Vagina (tissue), 2 donors: ENCODE data around the gene FSTL4. TPM values are rescaled to one million over a fixed set of nuclear protein-coding genes. Genes with fewer than 3 reads are reported as not detected.

ENCODE experiments used
- DNase-seq, 2 donors: peaks; one replicate each; pipeline ENCODE4 v3.0.0-alpha.2; 2017; ENCODE audit errors: extremely low spot score in 2 of 2
- H3K27ac ChIP-seq: fragments of 200-600 bp; sonication (generic); one replicate; pipeline ENCODE4 v1.5.1; 2019
- H3K27me3 ChIP-seq: fragments of 200-600 bp; sonication (generic); one replicate; pipeline ENCODE4 v1.5.1; 2019
- H3K36me3 ChIP-seq, 2 donors: fragments of 200-600 bp; sonication (generic); one replicate each; pipeline ENCODE4 v1.5.1; 2017 to 2019
- H3K4me1 ChIP-seq: fragments of 200-600 bp; sonication (generic); one replicate; pipeline ENCODE4 v1.5.1; 2019
- H3K4me3 ChIP-seq, 2 donors: fragments of 200-600 bp; sonication (generic); 1 replicate in 1 of 2; 2 replicates in 1 of 2; pipeline ENCODE4 v1.5.1; 2016 to 2019
- H3K9me3 ChIP-seq: fragments of 200-600 bp; sonication (generic); one replicate; pipeline ENCODE4 v1.5.1; 2019
- CTCF ChIP-seq, 3 experiments: fragments of 450-650 bp in 2 of 3; fragments of 200-600 bp in 1 of 3; sonication (generic) in 1 of 3; IDR thresholded peaks; one replicate each; pipeline ENCODE4 v1.5.1; 2017 to 2019; ENCODE audit warnings: antibody characterized with exemption in 3 of 3, mild to moderate bottlenecking in 2 of 3, moderate library complexity in 2 of 3
- POLR2A ChIP-seq, 2 donors: fragments of 450-650 bp; IDR thresholded peaks; one replicate each; pipeline ENCODE4 v1.6.1; 2017; ENCODE audit warnings: antibody characterized with exemption in 2 of 2, mild to moderate bottlenecking in 2 of 2, moderate library complexity in 2 of 2
- POLR2AphosphoS5 ChIP-seq, 2 donors: sonication (generic); formaldehyde crosslinking; IDR thresholded peaks; one replicate each; pipeline ENCODE4 v1.9.0; 2017; ENCODE audit warnings: antibody characterized with exemption in 2 of 2, mild to moderate bottlenecking in 2 of 2, low read depth in 1 of 2; ENCODE audit not compliant: insufficient read depth in 1 of 2
- intact Hi-C: fragments of 100-400 bp; cut with DNase I; formaldehyde crosslinking; loops from one replicate; pipeline ENCODE4 v1.15.1; 2023
- total RNA-seq: library from RNA; depleted of rRNA; stranded (reverse); fragments of >200 nt; gene quantifications from one replicate; pipeline ENCODE4 v1.2.3, GENCODE V29; 2016

The FSTL4 gene
- total RNA-seq, 1 donor from 2014 or later: 3.7 TPM

- Histone ChIP-seq H3K27me3 (no peaks in the 10 kb centered on the region), H3K36me3 (no peaks in the 10 kb centered on the region), H3K4me1 (peaks cover 4% of the 10 kb centered on the region), H3K27ac (no peak overlapping the region), H3K4me3 (no peak overlapping the region), H3K9me3 (no peaks in the 10 kb centered on the region)
- no peak for DNase-seq
- intact Hi-C loops: no loop called here
- no peak for TF ChIP-seq CTCF (IDR thresholded peaks at IDR 0.05)
- no peak for TF ChIP-seq POLR2A (IDR thresholded peaks at IDR 0.05)
- TF ChIP-seq POLR2AphosphoS5 (IDR thresholded peaks at IDR 0.05; ENCODE audit: insufficient read depth in 1 of 2, low read depth in 1 of 2): no peak
Observed at GRCh38 chr5:133475986-133476385, 136.4 kb downstream of the FSTL4 start.

GRCh38 chr5:133474851-133475590, 137.3 kb downstream of the FSTL4 start:
- Histone ChIP-seq H3K27me3 (no peaks in the 10 kb centered on the region), H3K4me3 (no peak overlapping the region), H3K27ac (no peak overlapping the region), H3K9me3 (no peaks in the 10 kb centered on the region), H3K4me1 (no peaks in the 10 kb centered on the region), H3K36me3 (no peaks in the 10 kb centered on the region)
- TF ChIP-seq CTCF (IDR thresholded peaks at IDR 0.05): no peak
- no peak for TF ChIP-seq POLR2A (IDR thresholded peaks at IDR 0.05)
- no peak for TF ChIP-seq POLR2AphosphoS5 (IDR thresholded peaks at IDR 0.05; ENCODE audit: insufficient read depth in 1 of 2, low read depth in 1 of 2)
- DNase-seq: no peak
- intact Hi-C loops: no loop called here

GRCh38 chr5:133473291-133473690, 139.1 kb downstream of the FSTL4 start:
- Histone ChIP-seq H3K27ac (no peak overlapping the region), H3K9me3 (no peaks in the 10 kb centered on the region), H3K4me1 (no peaks in the 10 kb centered on the region), H3K36me3 (no peaks in the 10 kb centered on the region), H3K27me3 (no peaks in the 10 kb centered on the region), H3K4me3 (no peak overlapping the region)
- intact Hi-C loops: no loop called here
- TF ChIP-seq POLR2A (IDR thresholded peaks at IDR 0.05): no peak
- no peak for TF ChIP-seq CTCF (IDR thresholded peaks at IDR 0.05)
- TF ChIP-seq POLR2AphosphoS5 (IDR thresholded peaks at IDR 0.05; ENCODE audit: insufficient read depth in 1 of 2, low read depth in 1 of 2): no peak
- no peak for DNase-seq

- H3K27ac ChIP-seq: no peak overlapping the region
- no peak for TF ChIP-seq CTCF (IDR thresholded peaks at IDR 0.05)
- TF ChIP-seq POLR2AphosphoS5 (IDR thresholded peaks at IDR 0.05; ENCODE audit: insufficient read depth in 1 of 2, low read depth in 1 of 2): no peak
- no peak for TF ChIP-seq POLR2A (IDR thresholded peaks at IDR 0.05)
- H3K4me1 ChIP-seq: no peaks in the 10 kb centered on the region
- H3K36me3 ChIP-seq: no peaks in the 10 kb centered on the region
- intact Hi-C loops: no loop called here
- no peak overlapping the region for H3K4me3 ChIP-seq
- DNase-seq: no peak
- no peaks in the 10 kb centered on the region for H3K9me3 ChIP-seq
- H3K27me3 ChIP-seq: no peaks in the 10 kb centered on the region
Observed at GRCh38 chr5:133472829-133473228, 139.5 kb downstream of the FSTL4 start.

GRCh38 chr5:133471699-133472098, 140.6 kb downstream of the FSTL4 start:
- no peaks in the 10 kb centered on the region for H3K9me3 ChIP-seq
- TF ChIP-seq POLR2A (IDR thresholded peaks at IDR 0.05) (no peak), CTCF (IDR thresholded peaks at IDR 0.05) (no peak), POLR2AphosphoS5 (IDR thresholded peaks at IDR 0.05; ENCODE audit: insufficient read depth in 1 of 2, low read depth in 1 of 2) (no peak)
- H3K27ac ChIP-seq: no peak overlapping the region
- intact Hi-C loops: no loop called here
- DNase-seq: no peak
- H3K36me3 ChIP-seq: no peaks in the 10 kb centered on the region
- no peaks in the 10 kb centered on the region for H3K27me3 ChIP-seq
- H3K4me1 ChIP-seq: no peaks in the 10 kb centered on the region
- no peak overlapping the region for H3K4me3 ChIP-seq
